HG02885 (cell line): ENCODE data around the gene ZNRF2.

Experiments used
- ATAC-seq: cut with Tn5 transposase; IDR thresholded peaks from one replicate; pipeline ENCODE4 v1.9.1; 2021; ENCODE audit warnings: mild to moderate bottlenecking; ENCODE audit not compliant: unreplicated experiment, poor library complexity

The ZNRF2 gene

DNA sequence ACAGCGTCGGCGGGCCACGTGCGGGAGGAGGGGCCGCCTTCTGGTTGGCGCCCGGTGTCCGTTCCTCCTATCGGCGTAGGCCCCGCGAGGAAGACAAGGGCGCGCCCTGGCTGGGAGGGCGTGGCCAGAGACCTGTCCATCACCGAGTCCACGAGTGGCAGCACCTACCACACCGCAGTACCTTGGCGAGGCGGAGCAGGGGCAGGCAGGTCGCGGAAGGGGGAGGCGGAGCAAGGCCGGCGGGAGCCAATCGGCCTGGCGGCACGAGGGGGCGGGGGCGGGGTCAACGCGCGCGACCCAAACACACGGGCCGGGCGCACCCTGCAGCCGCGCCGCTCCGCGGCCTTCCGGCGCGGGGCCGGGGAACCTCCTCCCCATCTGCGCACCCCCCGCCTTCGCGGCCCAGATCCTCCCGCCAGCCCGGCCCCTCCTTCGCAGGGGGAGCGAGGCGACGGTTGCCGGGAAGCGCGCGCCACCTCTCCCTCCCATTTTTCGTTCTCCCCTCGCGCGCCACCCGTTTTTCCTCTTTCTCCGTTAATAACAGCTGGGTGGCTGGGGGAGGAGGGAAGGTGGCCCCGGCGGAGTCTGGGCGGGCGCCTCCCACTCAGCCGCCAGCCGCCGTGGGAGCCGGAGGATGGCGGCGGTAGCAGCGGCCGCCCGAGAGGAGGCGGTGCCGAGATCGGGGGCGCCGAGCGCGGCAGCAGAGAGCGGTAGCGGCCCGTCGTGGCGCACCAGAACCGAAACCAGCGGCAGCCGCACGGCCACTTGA, at the start of gene ZNRF2:
Gene ZNRF2 (plus strand): TSS at position 300 of the 769 bp plus-strand sequence. CDS start 761 bp downstream, outside the sequence.
- ATAC-seq, result peak; percentile 87

DNA sequence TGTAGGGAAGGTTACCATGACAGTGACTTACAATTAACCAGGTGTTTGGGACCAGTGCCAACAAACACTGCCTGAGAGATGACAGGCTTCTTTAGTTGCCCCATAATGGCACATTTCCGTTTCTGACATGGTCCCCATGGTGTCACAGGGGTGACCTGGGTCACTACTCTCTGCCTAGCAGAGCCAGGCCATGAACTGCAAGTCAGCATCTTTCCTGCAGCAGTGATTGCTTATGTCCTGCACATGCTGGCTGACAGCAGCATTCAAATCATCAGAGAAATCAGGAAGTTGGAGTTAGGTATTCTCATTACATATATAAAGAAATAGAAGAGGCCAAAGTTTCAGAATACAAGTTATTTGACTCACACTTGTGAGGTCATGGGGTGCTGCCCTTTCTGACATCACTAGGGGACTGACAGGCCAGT, 47.1 kb upstream of the ZNRF2 start:
- no peak for ATAC-seq

DNA sequence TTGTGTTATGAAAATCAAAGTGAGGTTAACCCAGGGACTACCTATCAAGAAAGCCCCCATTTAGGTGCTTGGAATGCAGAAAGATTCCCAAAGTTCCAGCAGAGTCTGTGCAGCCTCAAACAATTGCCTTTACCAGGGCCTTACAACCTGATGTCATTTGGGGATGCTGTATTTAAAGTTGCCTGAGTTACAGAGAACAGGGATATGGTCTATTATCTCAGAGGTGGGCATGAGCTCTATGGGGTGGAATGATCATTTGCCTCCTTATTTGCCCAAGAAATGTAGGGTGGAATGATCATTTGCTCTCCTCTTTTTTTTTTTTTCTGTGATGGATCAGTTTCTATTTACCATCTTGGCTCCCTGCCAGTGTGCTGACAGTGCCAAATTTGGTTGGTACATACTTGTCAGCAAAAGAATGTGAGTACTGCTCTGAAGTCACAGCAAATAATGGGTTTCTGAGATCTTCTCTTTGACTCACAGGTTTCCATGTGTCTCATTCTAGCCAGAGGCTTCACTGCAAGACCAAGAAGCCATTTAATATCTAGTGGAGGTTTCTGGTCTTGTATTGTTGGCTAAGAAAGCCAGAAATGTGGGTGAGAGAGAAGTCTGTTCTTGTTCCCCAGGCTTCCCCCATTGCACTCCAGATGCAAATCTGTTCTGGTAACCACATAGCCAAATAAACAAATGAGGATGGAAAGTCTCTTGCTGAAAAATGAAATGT, 45.5 kb upstream of the ZNRF2 start:
- ATAC-seq, result peak; percentile 77

DNA sequence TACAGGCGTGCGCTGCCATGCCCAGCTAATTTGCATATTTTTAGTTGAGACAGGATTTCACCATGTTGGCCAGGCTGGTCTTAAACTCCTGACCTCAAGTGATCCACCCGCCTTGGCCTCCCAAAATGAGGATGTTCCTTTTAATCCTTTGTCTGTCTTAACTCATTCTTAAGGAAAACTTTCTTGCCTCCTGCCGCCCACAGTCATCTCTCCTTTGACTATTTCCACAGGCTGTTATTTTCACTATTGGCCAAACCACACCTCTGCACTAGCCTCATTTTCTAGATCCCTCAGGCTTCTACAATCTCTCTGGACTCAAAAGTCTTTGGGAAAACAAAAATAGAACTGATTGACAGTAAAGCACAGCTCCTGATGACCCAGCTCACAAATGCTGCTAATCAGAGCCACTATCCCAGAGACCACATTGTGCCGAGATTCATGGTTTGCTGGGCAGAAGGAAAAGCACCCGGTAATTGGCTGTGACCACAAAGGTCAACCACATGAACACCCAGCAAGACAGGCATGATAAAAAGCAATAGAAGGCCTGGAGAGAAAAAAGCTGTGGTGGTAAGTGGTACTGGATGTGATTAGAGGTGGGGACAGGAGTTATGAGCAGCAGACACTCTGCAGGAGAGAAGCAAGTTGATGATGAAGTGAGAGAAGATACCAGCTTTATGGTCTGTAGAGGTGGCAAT, 44.1 kb upstream of the ZNRF2 start:
- no peak for ATAC-seq

DNA sequence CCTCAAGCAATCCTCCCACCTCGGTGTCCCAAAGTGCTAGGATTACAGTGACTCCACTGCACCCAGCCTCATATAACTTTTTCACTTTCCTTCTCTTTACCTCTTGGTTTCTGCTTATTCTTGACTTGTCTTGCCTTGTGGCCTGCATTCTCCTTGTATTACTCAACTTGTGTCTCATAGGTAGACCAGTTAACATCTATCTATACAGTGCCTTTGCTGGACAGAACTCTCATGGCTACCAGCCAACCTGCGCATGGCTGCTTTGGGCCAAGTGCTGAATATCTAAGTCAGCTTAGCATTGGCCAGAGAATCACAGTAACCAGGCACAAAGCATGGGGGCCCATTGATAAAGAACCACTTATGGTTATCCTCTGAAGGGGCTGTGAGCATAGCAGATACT, 42.6 kb upstream of the ZNRF2 start:
- peak; percentile 32 for ATAC-seq

DNA sequence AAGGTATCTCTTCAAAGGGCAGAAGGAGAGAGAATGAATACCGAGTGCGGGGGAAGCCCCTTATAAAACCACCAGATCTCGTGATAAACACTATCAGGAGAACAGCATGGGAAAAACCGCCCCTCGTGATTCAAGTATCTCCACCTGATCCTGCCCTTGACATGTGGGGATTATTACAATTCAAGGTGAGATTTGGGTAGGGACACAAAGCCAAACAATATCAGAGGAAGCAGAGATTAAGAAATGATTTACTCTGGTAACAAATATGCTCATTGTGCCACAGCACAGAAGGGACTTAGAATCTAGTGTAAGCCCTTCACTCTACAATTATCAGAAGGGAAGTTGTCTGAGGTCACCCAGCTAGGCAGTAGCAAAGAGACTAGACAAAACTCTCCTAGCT, 40.1 kb upstream of the ZNRF2 start:
- ATAC-seq, result no peak

DNA sequence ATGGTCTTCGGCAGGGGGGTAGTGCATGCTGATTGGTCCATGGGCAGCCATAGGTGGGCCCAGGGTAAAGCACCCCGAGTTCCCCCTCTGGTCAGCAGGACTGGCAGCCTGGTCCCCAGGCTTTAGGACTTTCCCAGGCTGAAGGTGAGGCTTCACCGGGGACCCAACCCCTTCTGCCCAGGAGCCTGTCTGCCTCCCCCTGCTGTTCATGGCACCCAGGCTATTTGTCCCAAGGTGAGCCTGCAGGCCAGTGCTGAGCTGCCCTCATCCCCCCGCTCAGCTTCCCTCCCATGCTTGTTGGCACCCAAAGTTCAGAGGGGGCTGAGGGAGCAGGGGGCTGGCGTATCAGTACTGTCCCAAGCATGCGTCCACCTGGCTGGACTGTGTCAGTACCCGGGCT, 38.5 kb upstream of the ZNRF2 start:
- ATAC-seq, result no peak

DNA sequence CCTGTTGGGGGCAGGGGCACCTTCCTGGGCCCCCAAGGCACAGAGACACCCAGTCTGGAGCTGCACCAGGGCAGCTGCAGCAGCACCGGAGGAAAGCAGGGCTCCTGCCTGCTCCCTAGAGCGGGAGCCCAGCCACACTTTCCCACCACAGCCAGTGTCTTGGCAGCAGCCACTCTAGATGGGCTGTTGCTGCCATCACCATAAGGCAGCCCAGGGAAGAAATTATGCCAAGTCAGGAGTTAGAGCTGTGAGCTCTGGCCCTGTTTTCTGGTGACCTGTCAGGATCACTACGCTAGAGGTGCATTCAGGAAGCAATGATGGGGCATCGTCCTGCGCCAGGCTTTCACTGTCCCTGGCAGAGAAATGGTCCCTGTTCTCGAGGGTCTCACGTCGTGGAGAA, 38.0 kb upstream of the ZNRF2 start:
- ATAC-seq, result no peak

DNA sequence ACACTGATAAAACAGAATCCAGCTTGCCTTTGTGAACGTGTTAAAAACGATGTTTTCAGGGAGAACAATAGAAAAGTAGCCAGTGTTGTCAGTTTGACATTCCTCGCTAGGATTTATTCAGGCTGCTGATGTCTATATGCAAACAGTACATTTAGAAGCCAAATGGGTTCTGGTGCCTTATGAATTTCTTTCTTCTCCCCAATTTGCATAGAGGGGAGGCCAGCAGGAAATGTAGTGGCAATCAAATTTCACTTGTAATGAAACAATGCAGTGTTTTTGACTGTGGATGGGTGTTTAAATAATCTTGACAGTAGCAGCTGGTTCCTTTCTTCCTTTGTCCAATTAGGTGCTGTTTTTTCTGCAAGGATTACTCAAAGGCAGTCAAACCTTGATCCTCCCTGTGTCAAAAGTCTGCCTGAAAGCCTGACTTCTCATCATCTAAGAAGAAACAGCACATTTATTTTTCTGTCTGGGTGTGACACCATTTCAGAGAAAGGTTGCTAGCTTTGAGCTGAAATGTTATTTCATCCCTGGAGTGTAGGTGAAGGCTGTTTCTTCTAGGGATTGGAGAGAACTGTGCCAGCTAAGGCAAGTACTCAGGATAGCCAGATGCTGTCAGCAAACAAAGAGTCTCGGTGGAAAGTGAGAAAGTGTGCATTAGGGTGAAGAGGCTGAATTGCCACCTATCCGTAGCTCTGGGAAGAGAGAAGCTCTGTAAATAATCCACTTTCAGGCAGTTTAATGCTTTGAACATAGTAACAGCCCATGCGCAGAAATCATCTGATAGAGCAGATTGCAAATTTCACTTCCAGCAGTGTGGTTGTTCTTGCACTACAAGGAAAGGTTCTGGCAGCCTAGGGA, 36.6 kb upstream of the ZNRF2 start:
- no peak for ATAC-seq

DNA sequence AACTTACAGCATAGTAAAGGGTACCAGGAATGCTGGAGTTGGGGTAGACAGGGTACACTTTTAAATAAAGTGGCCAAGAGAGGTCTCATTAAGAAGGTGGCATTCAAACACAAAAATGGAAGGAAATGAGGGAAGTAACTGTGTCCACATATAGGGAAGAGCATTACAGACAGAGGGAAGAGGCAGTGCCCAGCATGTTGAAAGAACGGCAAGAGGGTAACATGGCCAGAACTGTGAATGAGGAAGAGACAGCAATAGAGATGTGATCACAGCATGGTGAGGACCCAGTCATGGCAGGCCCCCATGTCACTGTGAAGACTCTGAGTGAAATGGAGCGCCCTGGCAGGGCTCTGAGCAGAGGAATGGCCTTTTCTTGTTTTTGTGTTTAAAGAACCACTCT, 35.1 kb upstream of the ZNRF2 start:
- no peak for ATAC-seq

DNA sequence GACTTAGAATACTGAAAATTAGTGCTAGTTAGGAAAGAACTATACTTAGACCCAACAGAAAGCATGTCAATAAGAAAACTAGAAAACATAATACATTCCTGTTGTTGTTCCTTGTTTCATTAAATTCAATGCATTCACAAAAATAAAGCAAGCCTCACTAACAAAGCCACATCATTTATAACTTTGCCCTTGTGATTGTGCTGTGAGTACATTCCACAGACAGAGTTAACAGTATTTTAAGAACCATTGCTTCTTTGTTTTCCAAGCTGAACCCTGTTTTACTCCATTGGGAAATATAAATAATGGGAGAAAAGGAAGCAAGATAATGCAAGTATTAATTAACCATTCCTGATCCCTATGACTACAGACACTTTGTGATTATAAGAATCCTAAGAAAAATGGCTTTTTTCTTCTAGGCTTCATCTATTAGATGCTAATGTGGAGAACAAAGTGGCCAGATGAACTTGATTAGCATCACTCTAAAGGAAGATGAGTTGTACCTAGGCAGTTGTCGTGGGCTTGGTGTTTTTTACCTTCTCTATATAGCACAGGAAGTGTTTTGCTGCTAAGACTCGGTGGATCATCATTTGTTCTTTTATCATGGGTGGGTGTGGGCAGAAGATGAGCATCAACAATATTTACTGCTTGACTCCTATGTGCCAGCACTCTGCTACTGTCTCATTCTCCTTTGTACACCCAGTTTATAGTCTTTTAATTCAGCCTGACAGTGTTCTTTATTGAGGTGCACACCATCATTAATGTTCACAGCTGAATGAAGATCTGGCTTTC, 34.2 kb upstream of the ZNRF2 start:
- ATAC-seq, result no peak

DNA sequence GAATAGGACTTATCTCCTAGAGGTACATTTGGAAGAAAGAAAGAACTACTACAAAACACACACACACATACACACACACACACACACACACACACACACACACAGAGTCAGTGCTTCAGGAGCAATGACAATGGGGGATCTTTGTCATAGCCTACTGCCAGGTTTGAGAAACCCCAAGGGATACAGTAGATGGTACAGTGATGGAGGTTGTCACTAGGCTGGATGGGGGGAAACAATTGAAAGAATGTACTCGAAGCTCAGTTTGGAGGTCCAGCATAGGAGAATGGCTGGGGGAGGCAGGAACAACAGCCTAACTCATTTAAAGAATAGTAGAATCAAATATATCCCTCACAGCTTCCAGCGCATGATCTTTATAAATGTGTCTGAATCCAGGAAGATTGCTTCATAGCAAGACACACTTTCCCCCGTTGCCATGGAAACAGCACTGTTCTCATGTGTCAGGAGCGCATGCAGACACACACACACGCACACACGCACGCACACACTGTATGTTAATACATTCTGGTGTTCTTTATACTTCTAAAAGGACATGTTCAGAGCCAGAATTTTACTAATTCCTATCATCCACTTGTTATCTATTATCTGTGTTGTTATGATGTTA, 32.6 kb upstream of the ZNRF2 start:
- ATAC-seq, result no peak

DNA sequence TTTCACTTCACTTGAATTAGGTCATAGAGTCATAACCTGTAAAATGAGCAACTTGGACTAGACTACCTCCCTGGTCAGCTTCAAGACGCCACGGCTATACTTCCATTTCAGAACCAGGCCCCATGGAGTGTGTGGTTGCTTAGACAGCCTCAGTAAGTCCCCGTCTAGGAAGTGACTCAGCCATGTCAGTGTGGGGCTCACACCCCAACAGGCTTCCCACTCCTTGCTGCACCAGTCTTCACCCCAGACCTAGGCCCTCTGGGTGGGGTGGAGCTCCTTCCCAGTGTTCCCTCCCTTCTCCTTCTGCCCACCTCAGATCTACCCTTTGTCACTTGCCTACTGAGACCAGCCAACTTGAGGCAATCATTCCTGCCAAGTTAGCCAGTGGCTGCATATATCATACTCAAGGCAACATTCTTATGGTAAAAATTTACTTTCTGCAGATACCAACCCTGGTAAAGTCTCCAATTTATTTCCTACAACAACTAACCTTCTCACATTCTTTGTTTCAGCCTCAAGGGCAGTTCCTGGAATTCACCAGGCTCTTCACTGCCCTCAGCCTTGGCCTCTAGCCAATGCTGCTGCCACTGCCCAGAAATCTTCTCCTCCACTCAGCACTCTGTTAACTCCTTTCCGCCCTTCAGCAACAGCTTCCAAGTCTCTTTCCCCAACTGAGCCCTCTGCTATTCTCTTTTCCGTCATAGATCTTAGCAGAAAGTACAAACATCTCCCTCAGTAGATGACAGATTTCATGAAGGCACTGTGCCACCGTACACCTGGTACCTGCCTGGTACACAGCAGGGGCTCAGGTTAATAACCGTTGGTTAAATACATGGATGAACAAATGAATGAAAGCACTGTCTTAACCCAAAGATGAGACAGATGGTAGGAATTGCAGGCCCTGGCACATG, 31.3 kb upstream of the ZNRF2 start:
- no peak for ATAC-seq

DNA sequence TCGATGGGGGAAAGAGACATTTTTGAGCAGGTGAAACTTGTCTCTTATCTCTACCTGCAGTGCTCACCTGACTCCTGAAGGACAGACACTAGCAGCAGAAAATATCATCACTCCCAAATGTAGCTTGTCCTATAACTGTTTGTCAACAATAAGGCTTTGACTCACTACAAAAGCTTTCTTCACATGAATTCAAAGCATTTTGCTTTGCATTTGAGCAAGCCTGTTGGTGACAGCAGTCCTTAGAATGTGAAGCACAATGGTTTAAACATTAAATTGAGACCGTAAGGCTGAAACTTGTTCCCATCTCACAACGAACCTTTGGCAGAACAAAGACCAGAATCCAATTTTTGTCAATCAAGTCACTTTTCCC, 30.6 kb upstream of the ZNRF2 start:
- no peak for ATAC-seq

DNA sequence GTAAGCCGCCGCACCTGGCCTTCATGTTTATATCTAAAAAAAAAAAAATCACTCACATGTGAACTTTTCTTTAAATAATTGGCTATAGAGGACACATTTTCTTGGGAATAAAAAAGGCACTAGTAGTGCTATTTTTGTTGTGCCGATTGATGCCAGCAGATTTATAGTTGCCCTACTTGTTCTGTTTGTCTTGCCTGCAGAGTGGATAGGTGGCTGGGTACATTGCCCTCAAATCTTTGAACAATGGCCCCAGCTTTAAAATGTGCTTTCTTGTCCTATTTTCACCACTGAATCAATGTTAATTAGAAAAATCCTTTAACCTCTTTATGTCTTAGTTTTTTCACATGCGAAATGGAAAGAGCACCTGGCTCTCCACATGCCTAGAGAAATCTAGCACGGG, 30.1 kb upstream of the ZNRF2 start:
- ATAC-seq, result no peak

DNA sequence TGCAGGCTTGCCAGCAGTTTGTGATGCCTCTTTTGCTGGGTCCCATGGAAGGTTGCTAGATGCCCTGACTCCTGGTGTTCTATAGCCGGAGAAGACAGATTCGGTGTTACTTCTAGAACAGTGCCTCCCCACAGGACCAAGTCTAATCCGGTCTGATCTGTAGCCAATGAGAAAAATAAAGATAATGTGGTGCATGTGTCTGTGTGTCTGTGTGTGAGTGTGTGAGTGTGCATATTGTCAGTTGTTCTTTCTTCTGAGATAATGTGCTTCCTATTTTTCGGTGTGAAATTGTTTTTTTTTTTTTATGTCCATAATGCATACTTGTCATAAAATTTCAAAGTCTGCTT, 29.7 kb upstream of the ZNRF2 start:
- ATAC-seq, result no peak

DNA sequence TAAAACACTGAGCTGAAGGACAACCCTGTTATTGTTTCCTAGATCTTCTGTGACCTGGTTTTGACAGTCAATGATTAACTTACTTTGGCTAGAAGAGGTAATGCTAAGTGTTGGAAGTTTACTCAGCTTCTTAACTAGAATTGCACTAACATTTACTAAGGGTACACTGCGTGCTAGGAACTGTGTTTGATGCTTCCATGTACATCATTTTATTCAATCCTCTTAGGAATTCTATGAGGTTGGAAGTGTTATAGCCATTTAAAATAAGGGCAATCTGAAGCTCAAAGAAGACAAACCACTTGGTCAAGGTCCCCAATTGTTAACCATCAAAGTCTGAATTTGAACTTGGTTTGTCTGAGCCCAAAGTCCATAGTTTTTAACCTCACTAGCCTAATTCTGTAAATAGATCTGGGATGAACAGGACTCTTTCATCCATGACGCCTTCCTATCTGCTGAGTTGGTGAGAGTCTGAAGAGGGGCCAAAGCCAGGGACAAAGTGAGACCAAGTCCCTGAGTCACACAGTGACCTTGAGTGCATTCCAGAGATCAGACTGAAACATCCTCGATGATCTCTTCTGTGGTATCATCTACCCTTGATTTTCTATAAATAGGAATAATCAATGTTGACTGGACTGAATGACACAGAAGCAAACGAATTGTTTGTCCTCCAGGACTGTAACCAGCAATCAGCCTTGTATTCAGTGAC, 29.2 kb upstream of the ZNRF2 start:
- ATAC-seq, result no peak
